Measurements from ENCODE around the gene RASD2. TPM values are rescaled to one million over a fixed set of nuclear protein-coding genes. Genes with fewer than 3 reads are reported as not detected.

Gene RASD2
- total and polyA plus RNA-seq, 2 experiments from 2014 or later = 1.2 to 3.6 TPM

DNA sequence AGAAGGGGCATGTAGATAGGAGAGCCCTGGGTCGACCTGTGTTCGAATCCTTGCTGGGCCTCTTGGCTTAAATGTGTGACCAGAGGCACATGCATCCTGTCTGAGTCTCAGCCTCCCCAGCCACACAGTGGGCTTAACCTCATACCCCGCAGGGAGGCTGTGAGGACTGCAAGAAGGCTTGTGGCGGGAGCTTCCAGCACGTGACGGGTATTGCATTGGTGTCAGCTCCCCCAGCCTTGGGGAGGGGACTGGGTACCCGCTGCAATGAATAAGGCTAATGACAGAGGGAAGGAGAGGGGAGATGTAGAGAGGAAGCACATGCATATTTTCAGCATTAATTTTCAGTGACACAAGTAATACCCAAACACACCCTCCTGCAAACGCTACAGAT is 8.1 kb downstream of the RASD2 start (continued):
- no peak for TF ChIP-seq ZNF462 (CRISPR knock-in tag; IDR thresholded peaks at IDR 0.05)
- TF ChIP-seq, protein P1, sequence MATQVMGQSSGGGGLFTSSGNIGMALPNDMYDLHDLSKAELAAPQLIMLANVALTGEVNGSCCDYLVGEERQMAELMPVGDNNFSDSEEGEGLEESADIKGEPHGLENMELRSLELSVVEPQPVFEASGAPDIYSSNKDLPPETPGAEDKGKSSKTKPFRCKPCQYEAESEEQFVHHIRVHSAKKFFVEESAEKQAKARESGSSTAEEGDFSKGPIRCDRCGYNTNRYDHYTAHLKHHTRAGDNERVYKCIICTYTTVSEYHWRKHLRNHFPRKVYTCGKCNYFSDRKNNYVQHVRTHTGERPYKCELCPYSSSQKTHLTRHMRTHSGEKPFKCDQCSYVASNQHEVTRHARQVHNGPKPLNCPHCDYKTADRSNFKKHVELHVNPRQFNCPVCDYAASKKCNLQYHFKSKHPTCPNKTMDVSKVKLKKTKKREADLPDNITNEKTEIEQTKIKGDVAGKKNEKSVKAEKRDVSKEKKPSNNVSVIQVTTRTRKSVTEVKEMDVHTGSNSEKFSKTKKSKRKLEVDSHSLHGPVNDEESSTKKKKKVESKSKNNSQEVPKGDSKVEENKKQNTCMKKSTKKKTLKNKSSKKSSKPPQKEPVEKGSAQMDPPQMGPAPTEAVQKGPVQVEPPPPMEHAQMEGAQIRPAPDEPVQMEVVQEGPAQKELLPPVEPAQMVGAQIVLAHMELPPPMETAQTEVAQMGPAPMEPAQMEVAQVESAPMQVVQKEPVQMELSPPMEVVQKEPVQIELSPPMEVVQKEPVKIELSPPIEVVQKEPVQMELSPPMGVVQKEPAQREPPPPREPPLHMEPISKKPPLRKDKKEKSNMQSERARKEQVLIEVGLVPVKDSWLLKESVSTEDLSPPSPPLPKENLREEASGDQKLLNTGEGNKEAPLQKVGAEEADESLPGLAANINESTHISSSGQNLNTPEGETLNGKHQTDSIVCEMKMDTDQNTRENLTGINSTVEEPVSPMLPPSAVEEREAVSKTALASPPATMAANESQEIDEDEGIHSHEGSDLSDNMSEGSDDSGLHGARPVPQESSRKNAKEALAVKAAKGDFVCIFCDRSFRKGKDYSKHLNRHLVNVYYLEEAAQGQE (IDR thresholded peaks at IDR 0.05; ENCODE audit: unreplicated experiment) = no peak
- TF ChIP-seq POLR2AphosphoS5 (IDR thresholded peaks at IDR 0.05; ENCODE audit: low read depth) = no peak
- no peak for TF ChIP-seq EZH2phosphoT487 (IDR thresholded peaks at IDR 0.05; ENCODE audit: unreplicated experiment)
- no peak for TF ChIP-seq CREB1 (CRISPR knock-in tag; IDR thresholded peaks at IDR 0.05; ENCODE audit: low read depth)
- no peak for TF ChIP-seq ZNF114 (CRISPR knock-in tag; IDR thresholded peaks at IDR 0.05)

GRCh38 chr22:35549328-35549727 is 8.7 kb downstream of the RASD2 start:
- H2AFZ ChIP-seq = no peak overlapping the region
- no peak overlapping the region for H3K4me3 ChIP-seq
- H3K27ac ChIP-seq (ENCODE audit: low read depth) = no peak overlapping the region
- no peak overlapping the region for H3K4me3 Mint-ChIP-seq
- no peak overlapping the region for H3K4me2 ChIP-seq
- H3K9me2 ChIP-seq (ENCODE audit: insufficient read depth) = no peaks in the 10 kb centered on the region
- H3K27me3 ChIP-seq (ENCODE audit: insufficient read depth) = no peaks in the 10 kb centered on the region
- no peak for DNase-seq (ENCODE audit: low spot score)
- 0 out of 2 replicates have a peak, but pooled peaks cover 5% of the 10 kb centered on the region for H3F3A ChIP-seq (replicated peaks; ENCODE audit: low read depth)
- H3K36me3 Mint-ChIP-seq (ENCODE audit: low read depth) = no peaks in the 10 kb centered on the region
- no peaks in the 10 kb centered on the region for H3K9me3 Mint-ChIP-seq
- H3K27me3 Mint-ChIP-seq (ENCODE audit: insufficient read depth, low read depth, poor library complexity) = peaks cover 35% of the 10 kb centered on the region
- no peaks in the 10 kb centered on the region for H3K79me2 ChIP-seq (replicated peaks; ENCODE audit: insufficient read depth)
- no peak overlapping the region for H3K27ac Mint-ChIP-seq
- no peak for ATAC-seq
- H3K36me3 ChIP-seq (ENCODE audit: insufficient read depth) = no peaks in the 10 kb centered on the region
- H4K20me1 ChIP-seq (replicated peaks; ENCODE audit: insufficient read depth) = no peaks in the 10 kb centered on the region
- peaks cover 31% of the 10 kb centered on the region for H3K4me1 Mint-ChIP-seq
- peaks cover 25% of the 10 kb centered on the region for H3K4me1 ChIP-seq (ENCODE audit: insufficient read depth)
- TF ChIP-seq ZNF331 (CRISPR knock-in tag; IDR thresholded peaks at IDR 0.05; ENCODE audit: low read depth) (no peak), ZNF114 (CRISPR knock-in tag; IDR thresholded peaks at IDR 0.05) (no peak), EZH2 (IDR thresholded peaks at IDR 0.05; ENCODE audit: low read depth, unreplicated experiment) (no peak), POLR2AphosphoS5 (IDR thresholded peaks at IDR 0.05; ENCODE audit: low read depth) (no peak), EZH2phosphoT487 (IDR thresholded peaks at IDR 0.05; ENCODE audit: unreplicated experiment) (no peak), JUNB (IDR thresholded peaks at IDR 0.05; ENCODE audit: unreplicated experiment) (no peak)
- TF ChIP-seq, protein P1 (IDR thresholded peaks at IDR 0.05; ENCODE audit: unreplicated experiment) = no peak
- TF ChIP-seq, protein P2, sequence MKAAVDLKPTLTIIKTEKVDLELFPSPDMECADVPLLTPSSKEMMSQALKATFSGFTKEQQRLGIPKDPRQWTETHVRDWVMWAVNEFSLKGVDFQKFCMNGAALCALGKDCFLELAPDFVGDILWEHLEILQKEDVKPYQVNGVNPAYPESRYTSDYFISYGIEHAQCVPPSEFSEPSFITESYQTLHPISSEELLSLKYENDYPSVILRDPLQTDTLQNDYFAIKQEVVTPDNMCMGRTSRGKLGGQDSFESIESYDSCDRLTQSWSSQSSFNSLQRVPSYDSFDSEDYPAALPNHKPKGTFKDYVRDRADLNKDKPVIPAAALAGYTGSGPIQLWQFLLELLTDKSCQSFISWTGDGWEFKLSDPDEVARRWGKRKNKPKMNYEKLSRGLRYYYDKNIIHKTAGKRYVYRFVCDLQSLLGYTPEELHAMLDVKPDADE (IDR thresholded peaks at IDR 0.05) = no peak

All from GM23338 (cell line).